ENCODE results near the gene CGB5.

The CGB5 gene

DNA sequence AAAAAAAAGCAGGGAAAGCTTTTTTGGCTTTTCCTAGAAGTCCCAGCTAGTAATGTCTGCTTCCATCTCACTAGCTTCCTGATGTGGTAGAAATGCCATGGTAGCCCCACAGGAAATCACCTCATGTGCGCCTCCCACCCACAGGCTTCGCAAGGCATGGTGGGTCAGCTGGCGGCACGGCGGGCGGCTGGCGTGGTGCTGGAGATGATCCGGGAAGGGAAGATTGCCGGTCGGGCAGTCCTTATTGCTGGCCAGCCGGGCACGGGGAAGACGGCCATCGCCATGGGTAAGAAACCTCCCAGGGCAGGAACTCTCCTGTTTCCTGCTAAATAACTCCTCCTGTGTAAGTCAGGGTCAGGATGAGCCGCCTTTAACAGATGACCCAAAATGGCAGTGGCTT lies 39.5 kb upstream of the CGB5 start:
- TF ChIP-seq, protein P1, sequence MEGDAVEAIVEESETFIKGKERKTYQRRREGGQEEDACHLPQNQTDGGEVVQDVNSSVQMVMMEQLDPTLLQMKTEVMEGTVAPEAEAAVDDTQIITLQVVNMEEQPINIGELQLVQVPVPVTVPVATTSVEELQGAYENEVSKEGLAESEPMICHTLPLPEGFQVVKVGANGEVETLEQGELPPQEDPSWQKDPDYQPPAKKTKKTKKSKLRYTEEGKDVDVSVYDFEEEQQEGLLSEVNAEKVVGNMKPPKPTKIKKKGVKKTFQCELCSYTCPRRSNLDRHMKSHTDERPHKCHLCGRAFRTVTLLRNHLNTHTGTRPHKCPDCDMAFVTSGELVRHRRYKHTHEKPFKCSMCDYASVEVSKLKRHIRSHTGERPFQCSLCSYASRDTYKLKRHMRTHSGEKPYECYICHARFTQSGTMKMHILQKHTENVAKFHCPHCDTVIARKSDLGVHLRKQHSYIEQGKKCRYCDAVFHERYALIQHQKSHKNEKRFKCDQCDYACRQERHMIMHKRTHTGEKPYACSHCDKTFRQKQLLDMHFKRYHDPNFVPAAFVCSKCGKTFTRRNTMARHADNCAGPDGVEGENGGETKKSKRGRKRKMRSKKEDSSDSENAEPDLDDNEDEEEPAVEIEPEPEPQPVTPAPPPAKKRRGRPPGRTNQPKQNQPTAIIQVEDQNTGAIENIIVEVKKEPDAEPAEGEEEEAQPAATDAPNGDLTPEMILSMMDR (IDR thresholded peaks at IDR 0.05; ENCODE audit: insufficient read depth, low read length): no peak
- no peak for TF ChIP-seq POLR2AphosphoS5 (IDR thresholded peaks at IDR 0.05; ENCODE audit: low read depth)
- TF ChIP-seq SPI1 (IDR thresholded peaks at IDR 0.05; ENCODE audit: borderline replicate concordance, low read depth): no peak
- no peak for TF ChIP-seq REST (IDR thresholded peaks at IDR 0.05; ENCODE audit: insufficient replicate concordance, low read depth)
- TF ChIP-seq GABPA (IDR thresholded peaks at IDR 0.05; ENCODE audit: low read depth): no peak
- Histone ChIP-seq H3K27ac (replicated peaks) (no peak overlapping the region), H3K27me3 (ENCODE audit: insufficient read depth, poor library complexity, severe bottlenecking) (no peaks in the 10 kb centered on the region), H3K4me3 (replicated peaks; ENCODE audit: insufficient read depth, low read length) (no peak overlapping the region)
- DNase-seq (ENCODE audit: low read depth in 1 of 2, low spot score in 1 of 2): no peak

DNA sequence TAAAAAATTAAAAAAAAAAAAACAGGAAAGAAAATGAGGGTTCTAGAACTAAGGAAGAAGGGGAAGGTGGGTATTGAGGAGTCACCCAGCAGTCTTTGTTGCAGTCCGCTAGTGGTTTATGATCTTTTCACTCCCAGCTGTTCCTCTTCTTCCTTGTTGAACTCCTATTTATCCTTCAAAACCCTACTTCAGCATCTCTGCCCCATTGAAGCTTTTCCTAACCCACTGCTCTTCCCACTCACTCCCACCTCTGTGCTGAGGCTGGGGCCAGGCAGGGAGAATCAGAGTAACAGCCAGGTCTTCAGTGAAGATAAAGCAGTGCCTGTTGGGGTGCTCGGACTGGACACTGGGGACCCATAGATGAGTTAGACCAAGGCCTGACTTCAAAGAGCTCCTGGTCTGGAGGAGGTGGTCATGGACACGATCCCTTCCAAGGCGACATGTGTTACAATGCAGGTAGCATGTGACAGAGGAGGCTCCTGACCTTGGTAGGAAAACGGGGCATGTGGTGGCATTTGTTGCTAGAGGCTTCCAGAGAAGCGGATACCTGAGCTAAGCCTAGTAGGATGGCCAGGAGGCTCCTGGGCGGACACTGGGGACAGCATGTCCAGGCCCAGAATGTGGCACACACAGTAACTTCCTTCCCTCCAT lies 38.6 kb upstream of the CGB5 start:
- no peak for TF ChIP-seq REST (IDR thresholded peaks at IDR 0.05; ENCODE audit: insufficient replicate concordance, low read depth)
- TF ChIP-seq, protein P1 (IDR thresholded peaks at IDR 0.05; ENCODE audit: insufficient read depth, low read length): no peak
- no peak for TF ChIP-seq SPI1 (IDR thresholded peaks at IDR 0.05; ENCODE audit: borderline replicate concordance, low read depth)
- no peak for DNase-seq (ENCODE audit: low read depth in 1 of 2, low spot score in 1 of 2)
- H3K27ac ChIP-seq (replicated peaks): no peak overlapping the region
- no peaks in the 10 kb centered on the region for H3K27me3 ChIP-seq (ENCODE audit: insufficient read depth, poor library complexity, severe bottlenecking)
- no peak overlapping the region for H3K4me3 ChIP-seq (replicated peaks; ENCODE audit: insufficient read depth, low read length)

- no peak overlapping the region for H3K4me3 ChIP-seq (replicated peaks; ENCODE audit: insufficient read depth, low read length)
- no peaks in the 10 kb centered on the region for H3K27me3 ChIP-seq (ENCODE audit: insufficient read depth, poor library complexity, severe bottlenecking)
- TF ChIP-seq SPI1 (IDR thresholded peaks at IDR 0.05; ENCODE audit: borderline replicate concordance, low read depth) (no peak), POLR2AphosphoS5 (IDR thresholded peaks at IDR 0.05; ENCODE audit: low read depth) (no peak), REST (IDR thresholded peaks at IDR 0.05; ENCODE audit: insufficient replicate concordance, low read depth) (no peak), GABPA (IDR thresholded peaks at IDR 0.05; ENCODE audit: low read depth) (no peak)
- TF ChIP-seq, protein P1 (IDR thresholded peaks at IDR 0.05; ENCODE audit: insufficient read depth, low read length): no peak
- no peak overlapping the region for H3K27ac ChIP-seq (replicated peaks)
- DNase-seq (ENCODE audit: low read depth in 1 of 2, low spot score in 1 of 2): no peak
Observed at GRCh38 chr19:49006905-49007304, 36.7 kb upstream of the CGB5 start.
